Effector memory CD4-positive, alpha-beta T cell (primary cell): Measurements from ENCODE around the gene ADCY4.

Experiments
- DNase-seq, 3 donors: peaks; one replicate each; pipeline ENCODE4 v3.0.0-alpha.2; 2020
- H3K27ac ChIP-seq: 2 replicates; pipeline ENCODE4 v1.7.0; 2013; ENCODE audit warnings: mild to moderate bottlenecking, low read length, moderate library complexity; ENCODE audit not compliant: insufficient read depth, poor library complexity, severe bottlenecking
- H3K27me3 ChIP-seq: replicated peaks from 2 replicates; pipeline ENCODE4 v1.7.0; 2013; ENCODE audit warnings: mild to moderate bottlenecking, low read length; ENCODE audit not compliant: insufficient read depth, control insufficient read depth, poor library complexity, severe bottlenecking
- H3K36me3 ChIP-seq: 2 replicates; pipeline ENCODE4 v1.7.0; 2013; ENCODE audit warnings: mild to moderate bottlenecking, low read length, moderate library complexity; ENCODE audit not compliant: control insufficient read depth, insufficient read depth
- H3K4me1 ChIP-seq: 2 replicates; pipeline ENCODE4 v1.7.0; 2013; ENCODE audit warnings: low read length, mild to moderate bottlenecking; ENCODE audit not compliant: control insufficient read depth, insufficient read depth, poor library complexity, severe bottlenecking
- H3K4me3 ChIP-seq: 2 replicates; pipeline ENCODE4 v1.7.0; 2013; ENCODE audit warnings: low read length, low read depth, mild to moderate bottlenecking; ENCODE audit not compliant: insufficient read depth, poor library complexity, severe bottlenecking
- H3K9me3 ChIP-seq: 2 replicates; pipeline ENCODE4 v1.7.0; 2013; ENCODE audit warnings: mild to moderate bottlenecking, low read length, moderate library complexity; ENCODE audit not compliant: control insufficient read depth

Gene ADCY4

GRCh38 chr14:24316597-24316950 lies 18.3 kb downstream of the ADCY4 start:
- Histone ChIP-seq H3K9me3 (no peaks in the 10 kb centered on the region), H3K4me1 (peaks cover 42% of the 10 kb centered on the region), H3K36me3 (no peaks in the 10 kb centered on the region), H3K4me3 (no peak overlapping the region), H3K27ac (no peak overlapping the region), H3K27me3 (no peaks in the 10 kb centered on the region)
- no peak for DNase-seq

- Histone ChIP-seq H3K9me3 (no peaks in the 10 kb centered on the region), H3K27me3 (no peaks in the 10 kb centered on the region), H3K4me3 (no peak overlapping the region), H3K36me3 (no peaks in the 10 kb centered on the region), H3K4me1 (peaks cover 48% of the 10 kb centered on the region), H3K27ac (no peak overlapping the region)
- no peak for DNase-seq
Measured at GRCh38 chr14:24315807-24316596, 18.9 kb downstream of the ADCY4 start.

- Histone ChIP-seq H3K4me3 (no peak overlapping the region), H3K9me3 (no peaks in the 10 kb centered on the region), H3K27ac (no peak overlapping the region), H3K27me3 (no peaks in the 10 kb centered on the region), H3K36me3 (no peaks in the 10 kb centered on the region), H3K4me1 (peaks cover 51% of the 10 kb centered on the region)
- DNase-seq = no peak
Measured at GRCh38 chr14:24315243-24315806, 19.5 kb downstream of the ADCY4 start.

GRCh38 chr14:24314377-24315193 lies 20.3 kb downstream of the ADCY4 start:
- H3K4me3 ChIP-seq = no peak overlapping the region
- H3K27ac ChIP-seq = no peak overlapping the region
- H3K9me3 ChIP-seq = no peaks in the 10 kb centered on the region
- DNase-seq = no peak
- H3K4me1 ChIP-seq = peaks cover 59% of the 10 kb centered on the region
- H3K36me3 ChIP-seq = no peaks in the 10 kb centered on the region
- H3K27me3 ChIP-seq = no peaks in the 10 kb centered on the region

- Histone ChIP-seq H3K9me3 (no peaks in the 10 kb centered on the region), H3K27ac (no peak overlapping the region), H3K4me3 (no peak overlapping the region), H3K4me1 (peaks cover 65% of the 10 kb centered on the region), H3K36me3 (no peaks in the 10 kb centered on the region), H3K27me3 (no peaks in the 10 kb centered on the region)
- no peak for DNase-seq
Measured at GRCh38 chr14:24313913-24314312, 21.0 kb downstream of the ADCY4 start.

- Histone ChIP-seq H3K27ac (peak overlapping the region; percentile 75), H3K4me1 (peaks cover 65% of the 10 kb centered on the region), H3K27me3 (no peaks in the 10 kb centered on the region), H3K9me3 (no peaks in the 10 kb centered on the region), H3K36me3 (no peaks in the 10 kb centered on the region), H3K4me3 (peak overlapping the region; percentile 2)
- DNase-seq = peak in 2 of 3 donors; percentile 35 to 45
Measured at GRCh38 chr14:24312736-24313507, 21.9 kb downstream of the ADCY4 start.

GRCh38 chr14:24311837-24312615 lies 22.8 kb downstream of the ADCY4 start:
- H3K4me3 ChIP-seq = peak overlapping the region; percentile 47
- H3K4me1 ChIP-seq = peaks cover 65% of the 10 kb centered on the region
- peaks cover 7% of the 10 kb centered on the region for H3K36me3 ChIP-seq
- H3K9me3 ChIP-seq = no peaks in the 10 kb centered on the region
- DNase-seq = no peak
- H3K27me3 ChIP-seq = no peaks in the 10 kb centered on the region
- peak overlapping the region; percentile 75 for H3K27ac ChIP-seq

- H3K4me1 ChIP-seq = peaks cover 65% of the 10 kb centered on the region
- peak; percentile 58 to 67 (median 63) for DNase-seq
- no peaks in the 10 kb centered on the region for H3K27me3 ChIP-seq
- peak within 1 kb of the TSS; percentile 47 for H3K4me3 ChIP-seq
- H3K27ac ChIP-seq = peak within 1 kb of the TSS; percentile 75
- peaks cover 18% of the 10 kb centered on the region for H3K36me3 ChIP-seq
- H3K9me3 ChIP-seq = no peaks in the 10 kb centered on the region
Measured at GRCh38 chr14:24310646-24311604, 23.9 kb downstream of the ADCY4 start, which contains the start of gene LTB4R. Gene LTB4R (plus strand): TSS chr14:24311502. CDS start chr14:24315652, 4,150 bp downstream.
